HPDE6-E6E7 (cell line): ENCODE data around the gene BCL6.

ENCODE experiments used
- DNase-seq: peaks from one replicate; pipeline ENCODE4 v3.0.0; 2011; ENCODE audit warnings: missing footprints; ENCODE audit errors: extremely low spot score

BCL6 gene

GRCh38 chr3:187677604-187678003, 67.7 kb downstream of the BCL6 start:
- no peak for DNase-seq

DNA sequence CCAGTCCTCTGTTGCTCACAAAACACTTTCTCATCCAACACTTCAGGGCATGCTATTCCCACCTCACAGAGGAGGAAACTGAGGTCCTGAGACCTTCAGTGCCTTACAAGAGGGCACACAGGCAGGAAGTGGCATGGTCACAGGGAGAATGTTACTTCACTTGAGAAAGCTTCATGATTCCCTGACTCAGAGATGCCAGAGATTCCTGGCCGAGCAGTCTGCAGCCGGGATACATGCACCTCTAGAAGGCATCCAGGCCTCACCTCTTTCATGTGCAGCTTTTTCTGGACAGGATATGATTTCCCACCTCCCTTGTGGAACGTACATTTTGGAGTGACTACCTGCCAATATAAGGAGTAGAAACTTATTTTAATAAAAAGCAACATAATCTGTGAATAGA, 72.3 kb downstream of the BCL6 start:
- DNase-seq, result no peak
